PC-3 (cell line): ENCODE measurements around the gene FOSB. TPM values are rescaled to one million over a fixed set of nuclear protein-coding genes. Genes with fewer than 3 reads are reported as not detected.
"Not testable (repeated sequence)": the region's sequence is repeated elsewhere in the genome, so short reads cannot be mapped to it uniquely, and the experiment has no call there.

Experiments used
- ATAC-seq: fragments of 200-7000 bp; cut with Tn5 transposase; 2 replicates; pipeline ENCODE4 v1.9.1; 2020; ENCODE audit warnings: mild to moderate bottlenecking, moderate library complexity
- BruUV-seq: library from RNA; stranded (reverse); fragments of 400-500 nt; replicated peaks from 2 replicates; lab custom pipeline; 2021; lab: Mats Ljungman, UMichigan
- CTCF ChIA-PET: fragments of 300-600 bp; sonication (Branson Sonifier 250); formaldehyde crosslinking; loops from one replicate; lab custom pipeline; 2022; ENCODE audit warnings: antibody characterized with exemption; lab: Charles Lee
- POLR2A ChIA-PET: fragments of 300-600 bp; sonication (Branson Sonifier 250); formaldehyde crosslinking; loops from one replicate; lab custom pipeline; 2022; ENCODE audit warnings: antibody characterized with exemption; ENCODE audit not compliant: unreplicated experiment; lab: Charles Lee
- DNase-seq: peaks from one replicate; pipeline ENCODE4 v3.0.0-alpha.2; 2015
- H2AFZ ChIP-seq: fragments of 300-600 bp; sonication (generic); 2 replicates; pipeline ENCODE4 v1.6.0; 2016; ENCODE audit warnings: antibody characterized with exemption, low read length
- H3F3A ChIP-seq: fragments of 300-600 bp; sonication (generic); one replicate; pipeline ENCODE4 v1.6.0; 2017; ENCODE audit warnings: antibody characterized with exemption, low read length, control low read depth, mild to moderate bottlenecking; ENCODE audit not compliant: unreplicated experiment
- H3K27ac ChIP-seq: fragments of 300-600 bp; sonication (generic); 2 replicates; pipeline ENCODE4 v1.5.1; 2016; ENCODE audit warnings: mild to moderate bottlenecking, low read length
- H3K27me3 ChIP-seq: fragments of 300-600 bp; sonication (generic); 2 replicates; pipeline ENCODE4 v1.6.1; 2016; ENCODE audit warnings: low read length, mixed read lengths
- H3K36me3 ChIP-seq: fragments of 300-600 bp; sonication (generic); 2 replicates; pipeline ENCODE4 v1.6.1; 2016; ENCODE audit warnings: low read depth, mixed run types, low read length, mixed read lengths
- H3K4me1 ChIP-seq: fragments of 300-600 bp; sonication (generic); 2 replicates; pipeline ENCODE4 v1.5.1; 2016; ENCODE audit warnings: low read length; ENCODE audit not compliant: insufficient read depth
- H3K4me2 ChIP-seq: fragments of 300-600 bp; sonication (generic); 2 replicates; pipeline ENCODE4 v1.6.0; 2016; ENCODE audit warnings: low read length
- H3K4me3 ChIP-seq: fragments of 300-600 bp; sonication (generic); 2 replicates; pipeline ENCODE4 v1.5.1; 2016; ENCODE audit warnings: mild to moderate bottlenecking, low read length, mixed read lengths
- H3K79me2 ChIP-seq: fragments of 300-600 bp; sonication (generic); 2 replicates; pipeline ENCODE4 v1.6.1; 2017; ENCODE audit warnings: low read length, mixed read lengths
- H3K9ac ChIP-seq: fragments of 300-600 bp; sonication (generic); 2 replicates; pipeline ENCODE4 v1.6.0; 2016; ENCODE audit warnings: mild to moderate bottlenecking, low read length
- H3K9me2 ChIP-seq: fragments of 300-600 bp; sonication (generic); replicated peaks from 2 replicates; pipeline ENCODE4 v1.6.1; 2016; ENCODE audit warnings: mixed run types, low read length, mixed read lengths
- H3K9me3 ChIP-seq: fragments of 300-600 bp; sonication (generic); 2 replicates; pipeline ENCODE4 v1.6.1; 2016; ENCODE audit warnings: low read length, mixed read lengths
- H4K20me1 ChIP-seq: fragments of 300-600 bp; sonication (generic); 2 replicates; pipeline ENCODE4 v1.6.1; 2016; ENCODE audit warnings: low read length, mixed read lengths
- EZH2phosphoT487 ChIP-seq: fragments of 300-600 bp; sonication (generic); IDR thresholded peaks from 2 replicates; pipeline ENCODE4 v1.6.1; 2018; ENCODE audit warnings: mild to moderate bottlenecking, antibody characterized with exemption, low read length, borderline replicate concordance
- intact Hi-C: fragments of 100-400 bp; cut with micrococcal nuclease; formaldehyde crosslinking; loops from 2 replicates; pipeline ENCODE4 v1.9.0; 2023
- total RNA-seq: library from RNA; depleted of rRNA; stranded (reverse); fragments of >200 nt; gene quantifications from 2 replicates; pipeline ENCODE4 v1.2.3, GENCODE V29; 2014
- TF ChIP-seq, protein P1 (sequence below): fragments of 300-600 bp; sonication (generic); conservative IDR thresholded peaks from 2 replicates; pipeline ENCODE4 v1.5.1; 2017; ENCODE audit warnings: antibody characterized with exemption, low read depth, mild to moderate bottlenecking, low read length

FOSB gene
- total RNA-seq, 1 experiment from 2014 or later, result 35.8 TPM

DNA sequence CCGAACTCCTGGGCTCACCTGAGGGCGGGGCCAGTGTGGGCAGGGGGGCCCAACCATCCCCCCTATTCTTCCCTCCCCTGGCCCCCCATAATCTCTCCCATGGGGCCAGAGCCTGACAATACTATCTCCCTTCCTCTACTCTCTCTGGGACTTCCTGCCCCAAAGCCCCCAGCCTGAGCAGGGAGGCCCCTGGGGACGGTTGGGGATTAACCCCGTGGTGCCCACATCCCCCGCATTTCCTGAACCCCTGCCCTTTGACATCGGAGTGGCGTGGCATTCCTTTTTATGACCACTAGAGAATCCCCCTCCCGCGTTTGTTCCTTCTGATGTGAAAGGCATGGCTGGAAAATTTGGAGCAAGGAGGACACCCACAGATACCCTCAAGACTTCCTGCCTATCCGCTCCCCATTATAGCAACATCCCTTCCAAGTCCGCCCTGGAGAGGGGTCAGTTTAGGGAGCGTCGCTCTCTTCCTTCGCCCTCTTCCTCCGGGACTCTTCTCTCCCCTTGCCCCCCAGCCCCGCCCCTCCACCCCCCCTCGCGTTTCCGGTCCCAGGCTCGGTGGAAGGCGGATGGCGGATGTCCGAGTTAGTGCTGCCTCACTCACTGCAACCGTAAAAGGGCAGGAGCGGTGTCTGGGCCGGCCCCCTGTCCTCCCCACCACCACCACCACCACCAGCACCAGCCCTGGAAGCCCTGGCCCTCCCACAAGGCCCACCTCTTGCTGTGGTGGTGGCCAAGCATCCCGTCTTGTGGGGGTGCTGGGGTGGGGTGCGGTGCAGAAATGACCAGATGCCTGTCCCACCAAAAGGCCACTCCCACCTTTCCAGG is 41.3 kb downstream of the FOSB start:
- DNase-seq, result peak; percentile 57
- no peaks in the 10 kb centered on the region for H3F3A ChIP-seq
- no peak for TF ChIP-seq EZH2phosphoT487
- TF ChIP-seq, protein P1, sequence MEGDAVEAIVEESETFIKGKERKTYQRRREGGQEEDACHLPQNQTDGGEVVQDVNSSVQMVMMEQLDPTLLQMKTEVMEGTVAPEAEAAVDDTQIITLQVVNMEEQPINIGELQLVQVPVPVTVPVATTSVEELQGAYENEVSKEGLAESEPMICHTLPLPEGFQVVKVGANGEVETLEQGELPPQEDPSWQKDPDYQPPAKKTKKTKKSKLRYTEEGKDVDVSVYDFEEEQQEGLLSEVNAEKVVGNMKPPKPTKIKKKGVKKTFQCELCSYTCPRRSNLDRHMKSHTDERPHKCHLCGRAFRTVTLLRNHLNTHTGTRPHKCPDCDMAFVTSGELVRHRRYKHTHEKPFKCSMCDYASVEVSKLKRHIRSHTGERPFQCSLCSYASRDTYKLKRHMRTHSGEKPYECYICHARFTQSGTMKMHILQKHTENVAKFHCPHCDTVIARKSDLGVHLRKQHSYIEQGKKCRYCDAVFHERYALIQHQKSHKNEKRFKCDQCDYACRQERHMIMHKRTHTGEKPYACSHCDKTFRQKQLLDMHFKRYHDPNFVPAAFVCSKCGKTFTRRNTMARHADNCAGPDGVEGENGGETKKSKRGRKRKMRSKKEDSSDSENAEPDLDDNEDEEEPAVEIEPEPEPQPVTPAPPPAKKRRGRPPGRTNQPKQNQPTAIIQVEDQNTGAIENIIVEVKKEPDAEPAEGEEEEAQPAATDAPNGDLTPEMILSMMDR, result no peak
- no peaks in the 10 kb centered on the region for H3K9me2 ChIP-seq
- BruUV-seq, result TSS peak; percentile 43
- ATAC-seq, result peak; percentile 41
- ChIA-PET CTCF (no interaction called here), POLR2A (no interaction called here)
- peak overlapping the region; percentile 90 for H3K9ac ChIP-seq
- H3K9me3 ChIP-seq, result no peaks in the 10 kb centered on the region
- peak overlapping the region; percentile 99 for H3K4me3 ChIP-seq
- no peaks in the 10 kb centered on the region for H3K27me3 ChIP-seq
- H3K27ac ChIP-seq, result peak overlapping the region; percentile 51
- intact Hi-C loops, result no loop called here
- peaks cover 25% of the 10 kb centered on the region for H3K4me1 ChIP-seq
- no peaks in the 10 kb centered on the region for H3K36me3 ChIP-seq
- peak overlapping the region; percentile 99 for H3K4me2 ChIP-seq
- no peak overlapping the region for H2AFZ ChIP-seq
- H3K79me2 ChIP-seq, result peaks cover 70% of the 10 kb centered on the region
- peaks cover 8% of the 10 kb centered on the region; the same call in 1 of the 2 replicates for H4K20me1 ChIP-seq

DNA sequence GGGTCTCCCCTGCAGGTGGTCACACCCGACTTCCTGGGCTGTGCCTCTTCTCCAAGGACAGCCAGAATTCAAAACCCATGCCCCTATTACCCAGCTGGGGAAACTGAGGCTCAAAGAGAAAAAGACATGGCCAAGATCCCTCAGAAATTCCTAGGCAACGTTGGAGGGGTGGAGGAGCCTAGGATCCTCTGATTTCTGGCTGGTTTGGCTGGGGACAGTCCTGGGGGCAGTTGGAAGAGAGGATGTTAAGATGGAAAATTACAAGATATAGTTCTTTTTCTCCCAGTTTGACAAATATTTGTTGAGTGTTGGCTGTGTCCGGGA is 41.9 kb downstream of the FOSB start:
- Histone ChIP-seq H4K20me1 (peaks cover 9% of the 10 kb centered on the region; the same call in 1 of the 2 replicates), H3K4me1 (peaks cover 31% of the 10 kb centered on the region), H3K4me3 (peak overlapping the region; percentile 99), H3K9me2 (no peaks in the 10 kb centered on the region), H3K27me3 (no peaks in the 10 kb centered on the region), H3K9me3 (no peaks in the 10 kb centered on the region), H3K4me2 (peak overlapping the region; percentile 99), H2AFZ (no peak overlapping the region), H3K9ac (peak overlapping the region; percentile 49), H3F3A (no peaks in the 10 kb centered on the region), H3K27ac (peak overlapping the region; percentile 51), H3K36me3 (no peaks in the 10 kb centered on the region), H3K79me2 (peaks cover 76% of the 10 kb centered on the region)
- intact Hi-C loops, result no loop called here
- TF ChIP-seq, protein P1, result no peak
- no peak for DNase-seq
- ChIA-PET CTCF (no interaction called here), POLR2A (no interaction called here)
- BruUV-seq, result no TSS peak
- ATAC-seq, result no peak

DNA sequence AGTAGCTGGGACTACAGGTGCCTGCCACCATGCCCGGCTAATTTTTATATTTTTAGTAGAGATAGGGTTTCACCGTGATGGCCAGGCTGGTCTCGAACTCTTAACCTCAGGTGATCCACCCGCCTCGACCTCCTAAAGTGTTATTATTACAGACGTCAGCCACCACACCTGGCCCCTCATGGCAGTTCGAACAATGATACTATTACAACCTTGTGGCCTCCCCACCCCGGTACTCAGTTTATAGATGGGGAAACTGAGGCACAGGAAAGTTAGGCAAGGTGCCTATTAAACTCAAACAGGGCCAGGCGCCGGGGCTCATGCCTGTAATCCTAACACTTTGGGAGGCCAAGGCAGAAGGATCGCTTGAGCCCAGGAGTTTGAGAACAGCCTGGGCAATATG is 42.6 kb downstream of the FOSB start:
- BruUV-seq, H3K27ac ChIP-seq, H3K4me2 ChIP-seq, H3K9me2 ChIP-seq, H3K27me3 ChIP-seq, ATAC-seq, POLR2A ChIA-PET, H3K9ac ChIP-seq, DNase-seq, H3K4me3 ChIP-seq, H3K9me3 ChIP-seq, H3K36me3 ChIP-seq, H2AFZ ChIP-seq, H3F3A ChIP-seq, intact Hi-C loops, CTCF ChIA-PET: not testable (repeated sequence)
- peaks cover 16% of the 10 kb centered on the region for H4K20me1 ChIP-seq
- peaks cover 31% of the 10 kb centered on the region for H3K4me1 ChIP-seq
- H3K79me2 ChIP-seq, result peaks cover 83% of the 10 kb centered on the region
